CD14-positive monocyte (primary cell): Measurements from ENCODE around the gene ADAMTS20. TPM values are rescaled to one million over a fixed set of nuclear protein-coding genes. Genes with fewer than 3 reads are reported as not detected.

Experiments used
- DNase-seq, 3 donors: peaks; one replicate each; pipeline ENCODE4 v3.0.0-alpha.2; 2011 to 2022
- H2AFZ ChIP-seq: 2 replicates; pipeline ENCODE4 v1.6.0; 2012; ENCODE audit warnings: mild to moderate bottlenecking, low read depth, low read length, inconsistent platforms; ENCODE audit not compliant: insufficient read depth, poor library complexity, severe bottlenecking
- H3K27ac ChIP-seq, 2 donors: 1 replicate in 1 of 2; 2 replicates in 1 of 2; pipeline ENCODE4 v1.5.1; 2012 to 2013; ENCODE audit warnings: low read length in 2 of 2, control low read depth in 1 of 2, inconsistent platforms in 1 of 2, low read depth in 1 of 2, mild to moderate bottlenecking in 1 of 2
- H3K27me3 ChIP-seq, 2 donors: one replicate each; pipeline versions ENCODE4 v1.6.0 to v1.6.1; 2011 to 2013; ENCODE audit warnings: low read length in 2 of 2; ENCODE audit not compliant: control insufficient read depth in 2 of 2, insufficient read depth in 2 of 2
- H3K36me3 ChIP-seq, 2 donors: replicated peaks in 1 of 2; 1 replicate in 1 of 2; 2 replicates in 1 of 2; pipeline versions ENCODE4 v1.5.1 to v1.6.1; 2012 to 2013; ENCODE audit warnings: low read length in 2 of 2, control low read depth in 1 of 2, inconsistent platforms in 1 of 2, mild to moderate bottlenecking in 1 of 2; ENCODE audit not compliant: insufficient read depth in 2 of 2, control insufficient read depth in 1 of 2
- H3K4me1 ChIP-seq, 2 donors: 1 replicate in 1 of 2; 2 replicates in 1 of 2; pipeline versions ENCODE4 v1.5.1 to v1.6.1; 2012 to 2013; ENCODE audit warnings: low read length in 2 of 2, control low read depth in 1 of 2, inconsistent platforms in 1 of 2, mild to moderate bottlenecking in 1 of 2, moderate library complexity in 1 of 2; ENCODE audit not compliant: insufficient read depth in 2 of 2, control insufficient read depth in 1 of 2
- H3K4me2 ChIP-seq: replicated peaks from 2 replicates; pipeline ENCODE3; 2012; ENCODE audit warnings: low read length, moderate library complexity, mild to moderate bottlenecking; ENCODE audit not compliant: poor library complexity, severe bottlenecking; ENCODE audit errors: extremely low read depth
- H3K4me3 ChIP-seq, 3 experiments: fragments of 200-600 bp in 1 of 3; sonication (generic) in 1 of 3; replicated peaks in 1 of 3; 1 replicate in 2 of 3; 2 replicates in 1 of 3; pipeline ENCODE4 v1.5.1; 2011 to 2013; ENCODE audit warnings: low read length in 3 of 3, mild to moderate bottlenecking in 3 of 3, control low read depth in 2 of 3, low read depth in 2 of 3, inconsistent platforms in 1 of 3, moderate library complexity in 1 of 3
- H3K79me2 ChIP-seq: 2 replicates; pipeline ENCODE4 v1.6.0; 2012; ENCODE audit warnings: mild to moderate bottlenecking, control low read depth, inconsistent platforms, low read length, moderate library complexity; ENCODE audit not compliant: insufficient read depth
- H3K9ac ChIP-seq: 2 replicates; pipeline ENCODE4 v1.6.0; 2017; ENCODE audit warnings: low read length, mild to moderate bottlenecking; ENCODE audit not compliant: insufficient read depth, poor library complexity, severe bottlenecking
- H3K9me3 ChIP-seq, 2 donors: replicated peaks in 1 of 2; 1 replicate in 1 of 2; 2 replicates in 1 of 2; pipeline versions ENCODE4 v1.5.1 to v1.6.1; 2012 to 2013; ENCODE audit warnings: low read length in 2 of 2, control low read depth in 1 of 2; ENCODE audit not compliant: control insufficient read depth in 1 of 2, insufficient read depth in 1 of 2
- H4K20me1 ChIP-seq: 2 replicates; pipeline ENCODE4 v1.6.0; 2012; ENCODE audit warnings: mild to moderate bottlenecking, low read length, control low read depth, moderate library complexity; ENCODE audit not compliant: insufficient read depth
- H3K27ac Mint-ChIP-seq, 7 donors: one replicate each; pipeline ENCODE4 v1.8.0; 2020; ENCODE audit warnings: mild to moderate bottlenecking in 7 of 7, mixed read lengths in 7 of 7, moderate library complexity in 6 of 7, inconsistent platforms in 2 of 7
- H3K27me3 Mint-ChIP-seq, 3 donors: one replicate each; pipeline ENCODE4 v1.8.0; 2021 to 2022; ENCODE audit warnings: low read depth in 3 of 3, mild to moderate bottlenecking in 3 of 3, mixed read lengths in 3 of 3, moderate library complexity in 3 of 3, inconsistent platforms in 1 of 3
- H3K36me3 Mint-ChIP-seq, 2 donors: one replicate each; pipeline ENCODE4 v1.8.0; 2020; ENCODE audit warnings: mixed read lengths in 2 of 2, inconsistent platforms in 1 of 2, mild to moderate bottlenecking in 1 of 2
- H3K4me1 Mint-ChIP-seq: one replicate; pipeline ENCODE4 v1.8.0; 2020; ENCODE audit warnings: mild to moderate bottlenecking, mixed read lengths
- H3K4me3 Mint-ChIP-seq, 2 donors: one replicate each; pipeline ENCODE4 v1.8.0; 2020; ENCODE audit warnings: mild to moderate bottlenecking in 2 of 2, mixed read lengths in 2 of 2, moderate library complexity in 1 of 2
- H3K9me3 Mint-ChIP-seq, 7 donors: one replicate each; pipeline ENCODE4 v1.8.0; 2020 to 2022; ENCODE audit warnings: mixed read lengths in 7 of 7, mild to moderate bottlenecking in 6 of 7, moderate library complexity in 6 of 7, inconsistent platforms in 2 of 7
- WGBS: methylation state at CpG from one replicate; pipeline ENCODE4 v1.1.5; 2013; ENCODE audit warnings: missing lambda C conversion rate; ENCODE audit not compliant: insufficient coverage; 5-methylcytosine and 5-hydroxymethylcytosine counted together
- intact Hi-C, 2 donors: fragments of 100-400 bp; cut with micrococcal nuclease; formaldehyde crosslinking; loops; one replicate each; pipeline versions ENCODE4 v1.15.0 to v1.15.1; 2023
- polyA plus RNA-seq, 3 donors: library from polyadenylated mRNA; depleted of rRNA in 1 of 3; unstranded in 2 of 3; stranded (reverse) in 1 of 3; fragments of 300-500 nt in 2 of 3; fragments of >200 nt in 1 of 3; fragmentation: Illumina TruSeq in 2 of 3; gene quantifications; 1 replicate in 2 of 3; 2 replicates in 1 of 3; pipeline ENCODE4 v1.2.3, GENCODE V29; 2012 to 2021
- TF ChIP-seq, protein P1 (sequence below): fragments of 200-600 bp; IDR thresholded peaks from one replicate; pipeline ENCODE4 v1.8.0; 2022; ENCODE audit warnings: antibody characterized with exemption, mild to moderate bottlenecking

ADAMTS20 gene
- polyA plus RNA-seq, 3 donors, result not detected

DNA sequence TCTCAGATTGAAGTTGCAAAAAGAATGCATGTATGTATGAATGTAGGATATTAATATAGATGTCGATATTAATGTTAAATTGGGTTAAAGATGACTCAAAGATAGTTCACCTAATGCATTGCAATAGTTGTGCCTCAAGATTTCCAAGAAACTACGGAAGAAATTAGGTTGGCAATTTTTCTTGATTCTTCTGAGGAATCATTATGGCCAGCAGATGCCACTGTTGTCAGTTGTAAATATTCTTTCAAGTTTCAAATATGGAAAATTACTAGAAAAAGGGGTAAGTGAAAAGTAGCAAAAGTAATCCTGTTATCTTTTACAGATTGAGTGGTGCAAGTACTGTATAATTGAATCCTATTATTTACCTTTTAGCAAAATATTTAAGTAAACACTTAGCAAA is 202.1 kb downstream of the ADAMTS20 start:
- Mint-ChIP-seq H3K4me3 (no peak overlapping the region), H3K36me3 (no peaks in the 10 kb centered on the region), H3K9me3 (peaks cover 6 to 10% (median 7%) of the 10 kb centered on the region in 7 donors), H3K27ac (no peak overlapping the region), H3K4me1 (no peaks in the 10 kb centered on the region), H3K27me3 (peaks cover 0 to 3% (median 0%) of the 10 kb centered on the region in 3 donors)
- intact Hi-C loops, result no loop called here
- DNase-seq, result no peak
- no peaks in the 10 kb centered on the region for H4K20me1 ChIP-seq
- WGBS, result 88% methylated on average over 1 of the region's 2 CpGs
- TF ChIP-seq, protein P1, sequence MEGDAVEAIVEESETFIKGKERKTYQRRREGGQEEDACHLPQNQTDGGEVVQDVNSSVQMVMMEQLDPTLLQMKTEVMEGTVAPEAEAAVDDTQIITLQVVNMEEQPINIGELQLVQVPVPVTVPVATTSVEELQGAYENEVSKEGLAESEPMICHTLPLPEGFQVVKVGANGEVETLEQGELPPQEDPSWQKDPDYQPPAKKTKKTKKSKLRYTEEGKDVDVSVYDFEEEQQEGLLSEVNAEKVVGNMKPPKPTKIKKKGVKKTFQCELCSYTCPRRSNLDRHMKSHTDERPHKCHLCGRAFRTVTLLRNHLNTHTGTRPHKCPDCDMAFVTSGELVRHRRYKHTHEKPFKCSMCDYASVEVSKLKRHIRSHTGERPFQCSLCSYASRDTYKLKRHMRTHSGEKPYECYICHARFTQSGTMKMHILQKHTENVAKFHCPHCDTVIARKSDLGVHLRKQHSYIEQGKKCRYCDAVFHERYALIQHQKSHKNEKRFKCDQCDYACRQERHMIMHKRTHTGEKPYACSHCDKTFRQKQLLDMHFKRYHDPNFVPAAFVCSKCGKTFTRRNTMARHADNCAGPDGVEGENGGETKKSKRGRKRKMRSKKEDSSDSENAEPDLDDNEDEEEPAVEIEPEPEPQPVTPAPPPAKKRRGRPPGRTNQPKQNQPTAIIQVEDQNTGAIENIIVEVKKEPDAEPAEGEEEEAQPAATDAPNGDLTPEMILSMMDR, result no peak
- no peaks in the 10 kb centered on the region for H3K27me3 ChIP-seq
- H3K36me3 ChIP-seq, result no peaks in the 10 kb centered on the region
- peaks cover 3 to 4% of the 10 kb centered on the region in 2 donors for H3K9me3 ChIP-seq
- H3K27ac ChIP-seq, result no peak overlapping the region
- no peaks in the 10 kb centered on the region for H3K4me1 ChIP-seq
- H2AFZ ChIP-seq, result no peak overlapping the region
- no peaks in the 10 kb centered on the region for H3K79me2 ChIP-seq
- no peak overlapping the region for H3K9ac ChIP-seq
- no peak overlapping the region for H3K4me2 ChIP-seq
- H3K4me3 ChIP-seq, result no peak overlapping the region

DNA sequence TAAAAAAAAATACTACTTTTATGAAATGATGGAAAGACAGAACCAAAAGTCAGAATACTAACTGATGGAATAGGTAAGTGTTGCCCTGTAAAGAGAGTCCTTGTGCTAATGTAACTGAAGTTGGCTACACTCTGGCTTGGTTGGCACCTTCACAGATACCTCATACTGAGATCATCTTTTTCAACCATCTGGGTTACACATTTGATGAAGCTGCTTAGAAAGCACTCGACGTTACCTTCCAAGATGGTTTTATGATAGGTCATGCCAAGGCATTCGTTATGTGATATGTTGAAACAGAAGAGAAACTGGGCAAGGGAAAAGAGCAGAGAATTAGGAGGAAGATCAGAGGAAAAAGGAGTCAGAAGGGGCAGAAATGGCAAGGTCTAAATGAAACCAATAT is 203.8 kb downstream of the ADAMTS20 start:
- H3K4me1 ChIP-seq, result no peaks in the 10 kb centered on the region
- TF ChIP-seq, protein P1, result no peak
- no peak overlapping the region for H3K4me3 ChIP-seq
- H3K9me3 Mint-ChIP-seq, result peaks cover 10 to 19% (median 17%) of the 10 kb centered on the region in 7 donors
- intact Hi-C loops, result no loop called here
- DNase-seq, result no peak
- H3K36me3 ChIP-seq, result no peaks in the 10 kb centered on the region
- no peak overlapping the region for H2AFZ ChIP-seq
- no peak overlapping the region for H3K27ac Mint-ChIP-seq
- H3K36me3 Mint-ChIP-seq, result no peaks in the 10 kb centered on the region
- H3K4me2 ChIP-seq, result no peak overlapping the region
- no peaks in the 10 kb centered on the region for H3K79me2 ChIP-seq
- no peaks in the 10 kb centered on the region for H4K20me1 ChIP-seq
- 88% methylated on average over 3 of the region's 3 CpGs for WGBS
- H3K9me3 ChIP-seq, result peaks cover 13 to 15% of the 10 kb centered on the region in 2 donors
- peaks cover 0 to 3% (median 0%) of the 10 kb centered on the region in 3 donors for H3K27me3 Mint-ChIP-seq
- H3K4me1 Mint-ChIP-seq, result no peaks in the 10 kb centered on the region
- H3K27me3 ChIP-seq, result no peaks in the 10 kb centered on the region
- H3K27ac ChIP-seq, result no peak overlapping the region
- no peak overlapping the region for H3K4me3 Mint-ChIP-seq
- H3K9ac ChIP-seq, result no peak overlapping the region
